ENCODE measurements around the gene SBNO1.

SBNO1 gene

GRCh38 chr12:123398177-123398549 is 33.5 kb upstream of the SBNO1 start:
- no peak overlapping the region for H3K9ac ChIP-seq (ENCODE audit: low read length)
- H3K9me3 ChIP-seq (ENCODE audit: insufficient read depth, low read length), result no peaks in the 10 kb centered on the region
- no peaks in the 10 kb centered on the region for H3K27me3 ChIP-seq (ENCODE audit: low read depth, low read length)
- TF ChIP-seq EZH2phosphoT487 (IDR thresholded peaks at IDR 0.05; ENCODE audit: low read depth) (no peak), CTCF (IDR thresholded peaks at IDR 0.05; ENCODE audit: low read depth, low read length) (no peak)
- no peak overlapping the region for H3K4me2 ChIP-seq (ENCODE audit: low read length)
- no peak overlapping the region for H3K4me3 ChIP-seq (ENCODE audit: low read length)
- peaks cover 12% of the 10 kb centered on the region for H4K20me1 ChIP-seq (ENCODE audit: insufficient read depth, low read length)
- H3K4me1 ChIP-seq (ENCODE audit: low read length), result no peaks in the 10 kb centered on the region
- H3K79me2 ChIP-seq (ENCODE audit: low read length), result peaks cover 34% of the 10 kb centered on the region
- H3K36me3 ChIP-seq (replicated peaks; ENCODE audit: low read depth, low read length), result peaks cover 46% of the 10 kb centered on the region
- no peak overlapping the region for H2AFZ ChIP-seq (ENCODE audit: low read depth, low read length)
- no peak overlapping the region for H3K27ac ChIP-seq (ENCODE audit: low read length)

- no peak overlapping the region for H3K4me3 ChIP-seq (ENCODE audit: low read length)
- H4K20me1 ChIP-seq (ENCODE audit: insufficient read depth, low read length), result peaks cover 12% of the 10 kb centered on the region
- H3K9me3 ChIP-seq (ENCODE audit: insufficient read depth, low read length), result no peaks in the 10 kb centered on the region
- TF ChIP-seq CTCF (IDR thresholded peaks at IDR 0.05; ENCODE audit: low read depth, low read length) (no peak), EZH2phosphoT487 (IDR thresholded peaks at IDR 0.05; ENCODE audit: low read depth) (no peak)
- H2AFZ ChIP-seq (ENCODE audit: low read depth, low read length), result no peak overlapping the region
- peaks cover 42% of the 10 kb centered on the region for H3K36me3 ChIP-seq (replicated peaks; ENCODE audit: low read depth, low read length)
- no peak overlapping the region for H3K4me2 ChIP-seq (ENCODE audit: low read length)
- H3K4me1 ChIP-seq (ENCODE audit: low read length), result no peaks in the 10 kb centered on the region
- H3K27me3 ChIP-seq (ENCODE audit: low read depth, low read length), result no peaks in the 10 kb centered on the region
- H3K9ac ChIP-seq (ENCODE audit: low read length), result no peak overlapping the region
- H3K79me2 ChIP-seq (ENCODE audit: low read length), result peaks cover 34% of the 10 kb centered on the region
- H3K27ac ChIP-seq (ENCODE audit: low read length), result no peak overlapping the region
Observed at GRCh38 chr12:123397400-123397799, 32.8 kb upstream of the SBNO1 start.

GRCh38 chr12:123396954-123397353 is 32.3 kb upstream of the SBNO1 start:
- H2AFZ ChIP-seq (ENCODE audit: low read depth, low read length), result no peak overlapping the region
- no peak overlapping the region for H3K27ac ChIP-seq (ENCODE audit: low read length)
- H3K4me2 ChIP-seq (ENCODE audit: low read length), result no peak overlapping the region
- no peaks in the 10 kb centered on the region for H3K27me3 ChIP-seq (ENCODE audit: low read depth, low read length)
- no peak overlapping the region for H3K4me3 ChIP-seq (ENCODE audit: low read length)
- peaks cover 30% of the 10 kb centered on the region for H3K79me2 ChIP-seq (ENCODE audit: low read length)
- TF ChIP-seq EZH2phosphoT487 (IDR thresholded peaks at IDR 0.05; ENCODE audit: low read depth), result no peak
- no peak for TF ChIP-seq CTCF (IDR thresholded peaks at IDR 0.05; ENCODE audit: low read depth, low read length)
- peaks cover 42% of the 10 kb centered on the region for H3K36me3 ChIP-seq (replicated peaks; ENCODE audit: low read depth, low read length)
- no peaks in the 10 kb centered on the region for H3K9me3 ChIP-seq (ENCODE audit: insufficient read depth, low read length)
- no peaks in the 10 kb centered on the region for H3K4me1 ChIP-seq (ENCODE audit: low read length)
- H3K9ac ChIP-seq (ENCODE audit: low read length), result no peak overlapping the region
- peaks cover 9% of the 10 kb centered on the region for H4K20me1 ChIP-seq (ENCODE audit: insufficient read depth, low read length)

GRCh38 chr12:123396543-123396942 is 31.9 kb upstream of the SBNO1 start:
- Histone ChIP-seq H3K9ac (ENCODE audit: low read length) (no peak overlapping the region), H4K20me1 (ENCODE audit: insufficient read depth, low read length) (peaks cover 9% of the 10 kb centered on the region), H3K4me2 (ENCODE audit: low read length) (no peak overlapping the region), H3K79me2 (ENCODE audit: low read length) (peaks cover 27% of the 10 kb centered on the region), H2AFZ (ENCODE audit: low read depth, low read length) (no peak overlapping the region), H3K27ac (ENCODE audit: low read length) (no peak overlapping the region), H3K27me3 (ENCODE audit: low read depth, low read length) (no peaks in the 10 kb centered on the region), H3K9me3 (ENCODE audit: insufficient read depth, low read length) (no peaks in the 10 kb centered on the region), H3K4me3 (ENCODE audit: low read length) (no peak overlapping the region), H3K4me1 (ENCODE audit: low read length) (no peaks in the 10 kb centered on the region), H3K36me3 (replicated peaks; ENCODE audit: low read depth, low read length) (peaks cover 44% of the 10 kb centered on the region)
- TF ChIP-seq CTCF (IDR thresholded peaks at IDR 0.05; ENCODE audit: low read depth, low read length), result no peak
- TF ChIP-seq EZH2phosphoT487 (IDR thresholded peaks at IDR 0.05; ENCODE audit: low read depth), result no peak
